Endothelial cell of umbilical vein (primary cell): ENCODE results near the gene CUBN. TPM values are rescaled to one million over a fixed set of nuclear protein-coding genes. Genes with fewer than 3 reads are reported as not detected.

Experiments used
- BruUV-seq: library from RNA; stranded (reverse); fragments of 400-500 nt; replicated peaks from 2 replicates; lab custom pipeline; 2021; lab: Mats Ljungman, UMichigan
- CTCF ChIA-PET: fragments of 300-600, 350-600 bp; sonication (Branson Sonifier 250); formaldehyde crosslinking; loops from one replicate; lab custom pipeline; 2021; ENCODE audit warnings: antibody characterized with exemption, inconsistent platforms; lab: Charles Lee
- POLR2A ChIA-PET: fragments of 300-600, 350-600 bp; sonication (Branson Sonifier 250); formaldehyde crosslinking; loops from one replicate; lab custom pipeline; 2021; ENCODE audit warnings: antibody characterized with exemption, inconsistent platforms; lab: Charles Lee
- DNase-seq: peaks from one replicate; pipeline ENCODE4 v3.0.0-alpha.2; 2011; ENCODE audit warnings: low read depth, low spot score
- FAIRE-seq: peaks from 2 replicates; lab custom pipeline; 2011; peaks lifted over from hg19 to GRCh38; lab: Jason Lieb, UNC
- H2AFZ ChIP-seq: 2 replicates; pipeline ENCODE4 v1.6.0; 2012; ENCODE audit warnings: low read depth, low read length, control low read depth, inconsistent platforms
- H3K27ac ChIP-seq: 2 replicates; pipeline ENCODE4 v1.5.1; 2011; ENCODE audit warnings: low read depth, mild to moderate bottlenecking, control low read depth, low read length, moderate library complexity; ENCODE audit not compliant: insufficient read depth
- H3K27me3 ChIP-seq, 2 experiments: 2 replicates each; pipeline versions ENCODE4 v1.6.0 to v1.6.1; 2011; ENCODE audit warnings: low read length in 2 of 2, mixed read lengths in 1 of 2; ENCODE audit not compliant: control insufficient read depth in 2 of 2, insufficient read depth in 2 of 2
- H3K36me3 ChIP-seq, 2 experiments: 2 replicates in 1 of 2; 3 replicates in 1 of 2; pipeline ENCODE4 v1.5.1; 2011; ENCODE audit warnings: low read length in 2 of 2, mild to moderate bottlenecking in 1 of 2, moderate library complexity in 1 of 2; ENCODE audit not compliant: control insufficient read depth in 2 of 2, insufficient read depth in 2 of 2; ENCODE audit errors: extremely low read depth in 1 of 2
- H3K4me1 ChIP-seq: 3 replicates; pipeline ENCODE4 v1.5.1; 2011; ENCODE audit warnings: mild to moderate bottlenecking, low read length; ENCODE audit not compliant: control insufficient read depth, insufficient read depth; ENCODE audit errors: extremely low read depth
- H3K4me2 ChIP-seq: 2 replicates; pipeline ENCODE4 v1.6.1; 2011; ENCODE audit warnings: low read length, control low read depth, mixed read lengths; ENCODE audit not compliant: insufficient read depth
- H3K4me3 ChIP-seq, 3 experiments: fragments of 200-600 bp in 1 of 3; sonication (generic), shearing (Covaris generic) in 1 of 3; replicated peaks in 1 of 3; 2 replicates each; pipeline ENCODE4 v1.5.1; 2011 to 2016; ENCODE audit warnings: control low read depth in 3 of 3, low read length in 3 of 3, mild to moderate bottlenecking in 2 of 3, inconsistent platforms in 1 of 3, low read depth in 1 of 3, moderate library complexity in 1 of 3; ENCODE audit not compliant: insufficient read depth in 1 of 3
- H3K79me2 ChIP-seq: 2 replicates; pipeline ENCODE4 v1.6.0; 2012; ENCODE audit warnings: low read length, inconsistent platforms; ENCODE audit not compliant: control insufficient read depth, insufficient read depth
- H3K9ac ChIP-seq: replicated peaks from 2 replicates; pipeline ENCODE3; 2011; ENCODE audit warnings: low read length, control low read depth; ENCODE audit not compliant: insufficient read depth; ENCODE audit errors: extremely low read depth
- H3K9me1 ChIP-seq: replicated peaks from 3 replicates; pipeline ENCODE4 v1.6.0; 2011; ENCODE audit warnings: mild to moderate bottlenecking, low read length; ENCODE audit not compliant: control insufficient read depth, insufficient read depth; ENCODE audit errors: extremely low read depth
- H3K9me3 ChIP-seq: replicated peaks from 2 replicates; pipeline ENCODE4 v1.5.1; 2012; ENCODE audit warnings: low read length, inconsistent platforms; ENCODE audit not compliant: control insufficient read depth, insufficient read depth
- H4K20me1 ChIP-seq: replicated peaks from 2 replicates; pipeline ENCODE3; 2011; ENCODE audit warnings: mild to moderate bottlenecking, low read length; ENCODE audit not compliant: control insufficient read depth, insufficient read depth; ENCODE audit errors: extremely low read depth
- EZH2 ChIP-seq: IDR thresholded peaks from 2 replicates; pipeline ENCODE4 v1.6.1; 2012; ENCODE audit warnings: borderline replicate concordance, low read depth, mild to moderate bottlenecking, moderate library complexity, low read length, inconsistent platforms; ENCODE audit not compliant: severe bottlenecking
- FOS ChIP-seq: IDR thresholded peaks from 2 replicates; pipeline ENCODE4 v1.6.1; 2011; ENCODE audit warnings: mild to moderate bottlenecking, low read length, moderate library complexity, borderline replicate concordance; ENCODE audit not compliant: insufficient read depth
- GATA2 ChIP-seq: IDR thresholded peaks from 2 replicates; pipeline ENCODE4 v1.7.0; 2011; ENCODE audit warnings: low read depth, mild to moderate bottlenecking, moderate library complexity, mixed read lengths, low read length; ENCODE audit not compliant: insufficient read length, insufficient read depth
- JUN ChIP-seq: IDR thresholded peaks from 2 replicates; pipeline ENCODE4 v1.6.1; 2011; ENCODE audit warnings: borderline replicate concordance, low read depth; ENCODE audit not compliant: insufficient read length, insufficient read depth
- MYC ChIP-seq: IDR thresholded peaks from one replicate; pipeline ENCODE4 v1.6.1; 2011; ENCODE audit warnings: mild to moderate bottlenecking, low read depth, low read length
- POLR2A ChIP-seq: IDR thresholded peaks from 2 replicates; pipeline ENCODE4 v1.6.1; 2012; ENCODE audit warnings: low read depth, mild to moderate bottlenecking, control low read depth, low read length
- POLR2AphosphoS5 ChIP-seq: IDR thresholded peaks from 2 replicates; pipeline ENCODE4 v1.6.1; 2012; ENCODE audit warnings: low read depth, mild to moderate bottlenecking, control low read depth, low read length, moderate library complexity; ENCODE audit not compliant: insufficient read depth
- dilution Hi-C: fragments of 300-500 bp; cut with MboI; formaldehyde crosslinking; loops from one replicate; pipeline ENCODE4 v1.15.0; 2019; ENCODE audit warnings: low sequenced_read_pairs; ENCODE audit not compliant: extremely low pct_ligation_motif_present
- intact Hi-C: fragments of 100-400 bp; cut with micrococcal nuclease; formaldehyde crosslinking; loops from one replicate; pipeline ENCODE4 v1.10.0; 2022
- polyA plus RNA-seq, 4 experiments: library from polyadenylated mRNA; depleted of rRNA in 3 of 4; stranded (reverse) in 3 of 4; unstranded in 1 of 4; fragments of >200 nt; gene quantifications; 2 replicates each; pipeline versions ENCODE4 v1.2.1 to v1.2.3, GENCODE V29; 2011 to 2012; ENCODE audit warnings: missing spikeins in 1 of 4
- total RNA-seq: library from RNA; stranded (reverse); gene quantifications from 2 replicates; pipeline ENCODE4 v1.2.3, GENCODE V29; 2021
- TF ChIP-seq, protein P1 (sequence below): IDR thresholded peaks from 2 replicates; pipeline ENCODE4 v1.6.1; 2011; ENCODE audit not compliant: insufficient read depth, insufficient read length
- TF ChIP-seq, protein P2 (sequence below), 2 donors: IDR thresholded peaks; 1 replicate in 1 of 2; 2 replicates in 1 of 2; pipeline ENCODE4 v1.5.1; 2011; ENCODE audit warnings: low read length in 2 of 2, mild to moderate bottlenecking in 2 of 2, moderate library complexity in 2 of 2, control low read depth in 1 of 2, inconsistent platforms in 1 of 2, low read depth in 1 of 2; ENCODE audit not compliant: insufficient read depth in 1 of 2; ENCODE audit errors: extremely low read depth in 1 of 2

CUBN gene
- total and polyA plus RNA-seq, 2 donors (not counting 3 experiments of a cell fraction or from before 2014, with no cell fraction given), result 2.7 to 4.6 TPM

DNA sequence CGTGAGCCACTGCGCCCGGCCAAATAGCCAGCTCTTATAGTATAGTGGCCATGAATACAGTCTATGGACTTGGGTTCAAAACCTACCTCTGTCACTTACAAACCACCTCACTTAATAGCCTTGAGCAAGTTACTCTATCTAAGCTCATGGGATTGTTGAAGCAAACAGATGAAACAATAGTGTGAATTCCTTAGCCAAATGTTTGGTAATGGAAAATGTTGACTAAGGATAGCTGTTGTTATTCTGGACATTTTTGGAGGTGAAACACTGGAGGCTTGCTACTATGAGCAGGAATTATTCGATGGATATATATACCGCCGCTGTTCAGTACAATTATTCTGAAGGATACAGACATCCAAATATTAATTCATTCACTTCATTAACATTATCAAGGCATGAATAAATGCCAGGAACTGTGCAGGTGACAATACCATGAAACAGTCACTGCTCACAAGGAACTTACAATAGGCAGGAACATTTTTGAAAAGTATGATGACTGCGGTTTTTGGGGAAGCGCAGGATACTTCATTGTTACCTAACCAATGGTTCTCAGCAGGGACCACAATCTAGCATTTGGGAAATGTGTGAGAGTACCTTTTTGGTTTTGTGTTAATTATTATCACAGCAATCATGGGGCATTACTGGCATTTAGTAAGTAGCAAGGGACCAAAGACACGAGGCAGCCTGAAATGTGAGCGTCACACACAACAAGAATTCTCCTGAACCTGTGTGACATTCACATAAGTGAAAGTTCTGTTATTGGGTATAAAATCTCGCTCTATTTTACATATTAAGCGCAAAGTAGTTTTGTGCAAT, 55.7 kb downstream of the CUBN start:
- POLR2A ChIA-PET, result no interaction called here
- no peak for FAIRE-seq
- peaks cover 49% of the 10 kb centered on the region for H3K4me1 ChIP-seq

More for the DNA sequence above, 55.7 kb downstream of the CUBN start:
- BruUV-seq, result no TSS peak
- H3K79me2 ChIP-seq, result no peaks in the 10 kb centered on the region
- TF ChIP-seq POLR2AphosphoS5, result no peak
- TF ChIP-seq, protein P1, sequence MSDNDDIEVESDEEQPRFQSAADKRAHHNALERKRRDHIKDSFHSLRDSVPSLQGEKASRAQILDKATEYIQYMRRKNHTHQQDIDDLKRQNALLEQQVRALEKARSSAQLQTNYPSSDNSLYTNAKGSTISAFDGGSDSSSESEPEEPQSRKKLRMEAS, result no peak
- no peak for TF ChIP-seq JUN
- TF ChIP-seq, protein P2, sequence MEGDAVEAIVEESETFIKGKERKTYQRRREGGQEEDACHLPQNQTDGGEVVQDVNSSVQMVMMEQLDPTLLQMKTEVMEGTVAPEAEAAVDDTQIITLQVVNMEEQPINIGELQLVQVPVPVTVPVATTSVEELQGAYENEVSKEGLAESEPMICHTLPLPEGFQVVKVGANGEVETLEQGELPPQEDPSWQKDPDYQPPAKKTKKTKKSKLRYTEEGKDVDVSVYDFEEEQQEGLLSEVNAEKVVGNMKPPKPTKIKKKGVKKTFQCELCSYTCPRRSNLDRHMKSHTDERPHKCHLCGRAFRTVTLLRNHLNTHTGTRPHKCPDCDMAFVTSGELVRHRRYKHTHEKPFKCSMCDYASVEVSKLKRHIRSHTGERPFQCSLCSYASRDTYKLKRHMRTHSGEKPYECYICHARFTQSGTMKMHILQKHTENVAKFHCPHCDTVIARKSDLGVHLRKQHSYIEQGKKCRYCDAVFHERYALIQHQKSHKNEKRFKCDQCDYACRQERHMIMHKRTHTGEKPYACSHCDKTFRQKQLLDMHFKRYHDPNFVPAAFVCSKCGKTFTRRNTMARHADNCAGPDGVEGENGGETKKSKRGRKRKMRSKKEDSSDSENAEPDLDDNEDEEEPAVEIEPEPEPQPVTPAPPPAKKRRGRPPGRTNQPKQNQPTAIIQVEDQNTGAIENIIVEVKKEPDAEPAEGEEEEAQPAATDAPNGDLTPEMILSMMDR (IDR thresholded peaks at IDR 0.05; ENCODE audit: extremely low read depth in 1 of 2, insufficient read depth in 1 of 2, low read depth in 1 of 2, low read length in 2 of 2), result no peak
- TF ChIP-seq FOS, result no peak
- TF ChIP-seq GATA2, result no peak
- TF ChIP-seq EZH2, result no peak
- no peak for TF ChIP-seq POLR2A
- TF ChIP-seq MYC, result no peak
- no peaks in the 10 kb centered on the region for H3K9me1 ChIP-seq
- no peak overlapping the region for H3K4me3 ChIP-seq
- dilution Hi-C loops, result no loop called here
- no peak overlapping the region for H2AFZ ChIP-seq
- H3K27me3 ChIP-seq, result no peaks in the 10 kb centered on the region
- H3K36me3 ChIP-seq, result no peaks in the 10 kb centered on the region
- peak overlapping the region; percentile 44 for H3K9ac ChIP-seq
- intact Hi-C loops, result loop anchor here (2.0 kb wide), 2 partner anchors 41 to 77 kb away; no protein-coding TSS in a partner anchor
- H3K4me2 ChIP-seq, result no peak overlapping the region
- peak overlapping the region; percentile 95 for H3K27ac ChIP-seq
- no peaks in the 10 kb centered on the region for H3K9me3 ChIP-seq
- DNase-seq, result no peak
- H4K20me1 ChIP-seq, result no peaks in the 10 kb centered on the region
- CTCF ChIA-PET, result interaction anchor here (3.8 kb wide), 1 partner anchor 11 kb away, joined by 18 read pairs; no protein-coding TSS in a partner anchor
